ENCODE data around the gene SRGAP1. TPM values are rescaled to one million over a fixed set of nuclear protein-coding genes. Genes with fewer than 3 reads are reported as not detected.

SRGAP1 gene
- total and polyA plus RNA-seq, 2 of the 4 experiments (the other 2 are of a cell fraction) = 10.0 to 10.2 TPM

DNA sequence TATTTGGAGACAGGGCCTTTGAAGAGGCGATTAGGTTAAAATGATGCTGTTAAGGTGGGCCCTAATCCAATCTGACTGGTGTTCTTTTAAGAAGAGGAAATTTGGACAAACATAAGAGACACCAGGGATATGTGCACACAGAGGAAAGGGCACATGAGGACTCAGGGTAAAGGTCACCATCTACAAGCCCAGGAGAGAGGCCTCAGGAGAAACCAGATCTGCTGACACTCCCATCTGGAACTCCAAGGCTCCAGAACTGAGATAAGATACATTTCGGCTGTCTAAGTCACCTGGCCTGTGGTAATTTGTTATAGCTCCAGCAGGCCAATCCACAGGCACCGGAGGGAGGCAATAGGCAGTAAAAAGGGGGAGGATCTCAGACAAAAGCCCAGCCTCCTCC lies 329.0 kb downstream of the SRGAP1 start:
- Histone ChIP-seq H3K56ac (ENCODE audit: extremely low read depth, insufficient read depth, low read length) (no peak overlapping the region), H2BK20ac (ENCODE audit: low read depth, low read length) (peak overlapping the region; percentile 95; the same call in 1 of the 2 replicates), H4K91ac (ENCODE audit: insufficient read depth, low read depth, low read length) (peak overlapping the region; percentile 39; the same call in 1 of the 2 replicates), H3K79me1 (ENCODE audit: low read depth in 1 of 2, low read length in 2 of 2) (peaks cover 0 to 22% of the 10 kb centered on the region in 2 experiments; a peak in 2 of 4 replicates), H4K5ac (ENCODE audit: low read depth, low read length) (peak overlapping the region; percentile 62; the same call in 1 of the 2 replicates), H2AK9ac (replicated peaks; ENCODE audit: low read depth, low read length, poor library complexity) (no peak overlapping the region), H3K4me3 (ENCODE audit: insufficient read depth, low read depth, low read length) (no peak overlapping the region), H3K4ac (ENCODE audit: low read depth, low read length) (peak overlapping the region; percentile 76; the same call in 1 of the 2 replicates), H3K27me3 (ENCODE audit: control insufficient read depth, insufficient read depth, low read length) (no peaks in the 10 kb centered on the region), H3K4me1 (ENCODE audit: control insufficient read depth, insufficient read depth, low read length) (peaks cover 28% of the 10 kb centered on the region), H3K36me3 (ENCODE audit: control insufficient read depth, insufficient read depth, low read length) (no peaks in the 10 kb centered on the region), H3K9ac (ENCODE audit: low read depth, low read length) (no peak overlapping the region), H2BK120ac (ENCODE audit: low read depth, low read length) (peak overlapping the region; percentile 63; the same call in 1 of the 2 replicates), H3K9me1 (ENCODE audit: insufficient read depth, low read length) (peaks cover 19% of the 10 kb centered on the region), H4K8ac (ENCODE audit: low read depth in 2 of 2, low read length in 2 of 2) (peak overlapping the region; percentile 41 to 89; a peak in 3 of 4 replicates), H3K27ac (ENCODE audit: insufficient read depth, low read length) (no peak overlapping the region), H3K4me2 (ENCODE audit: low read depth, low read length) (no peak overlapping the region), H2AFZ (replicated peaks; ENCODE audit: low read length, poor library complexity) (peak overlapping the region; percentile 15), H2BK5ac (ENCODE audit: low read depth, low read length, poor library complexity, severe bottlenecking) (peak overlapping the region; percentile 94), H4K20me1 (ENCODE audit: insufficient read depth, low read length) (no peaks in the 10 kb centered on the region), H2BK15ac (ENCODE audit: low read depth, low read length) (peak overlapping the region; percentile 84), H3K9me3 (ENCODE audit: control insufficient read depth, insufficient read depth, low read length) (no peaks in the 10 kb centered on the region), H3K18ac (ENCODE audit: low read depth, low read length) (peak overlapping the region; percentile 77; the same call in 1 of the 2 replicates), H3K23ac (ENCODE audit: low read depth, low read length) (peak overlapping the region; percentile 28; the same call in 1 of the 2 replicates), H2AK5ac (ENCODE audit: low read depth, low read length) (peak overlapping the region; percentile 92), H3K14ac (replicated peaks; ENCODE audit: low read depth, low read length) (peak overlapping the region; percentile 26)
- DNase-seq (no peak), ATAC-seq (ENCODE audit: low read depth) (no peak)
- in situ Hi-C loops (cut with MboI; ENCODE audit: low sequenced_read_pairs) = no loop called here
- intact Hi-C loops (cut with micrococcal nuclease) = no loop called here
- BruUV-seq (replicated peaks) = no TSS peak
- CTCF ChIA-PET = interaction anchor here (0.6 kb wide), 1 partner anchor 38 kb away, joined by 3 read pairs; no protein-coding TSS in a partner anchor
- POLR2A ChIA-PET (ENCODE audit: unreplicated experiment) = no interaction called here
- dilution Hi-C loops (cut with HindIII; ENCODE audit: low sequenced_read_pairs, unreplicated experiment) = no loop called here
- TF ChIP-seq NFE2L2 (IDR thresholded peaks at IDR 0.05; ENCODE audit: low read depth, low read length) (no peak), POLR2A (IDR thresholded peaks at IDR 0.05; ENCODE audit: low read depth, low read length) (no peak), RFX5 (IDR thresholded peaks at IDR 0.05; ENCODE audit: low read depth, low read length) (no peak), RAD21 (IDR thresholded peaks at IDR 0.05; ENCODE audit: low read length) (no peak), BHLHE40 (IDR thresholded peaks at IDR 0.05; ENCODE audit: low read depth, low read length) (no peak), MAFK (IDR thresholded peaks at IDR 0.05; ENCODE audit: low read depth, low read length) (no peak), FOS (IDR thresholded peaks at IDR 0.05; ENCODE audit: low read depth, low read length) (no peak), MAZ (IDR thresholded peaks at IDR 0.05; ENCODE audit: borderline replicate concordance, low read depth, low read length) (no peak), MXI1 (IDR thresholded peaks at IDR 0.05; ENCODE audit: borderline replicate concordance, low read depth, low read length) (no peak), ELK1 (IDR thresholded peaks at IDR 0.05; ENCODE audit: borderline replicate concordance, low read depth, low read length) (no peak), CEBPB (IDR thresholded peaks at IDR 0.05; ENCODE audit: low read depth, low read length) (no peak), SMC3 (IDR thresholded peaks at IDR 0.05; ENCODE audit: low read depth, low read length) (no peak), CHD1 (IDR thresholded peaks at IDR 0.05; ENCODE audit: low read depth, low read length) (no peak)
- TF ChIP-seq, protein P1, sequence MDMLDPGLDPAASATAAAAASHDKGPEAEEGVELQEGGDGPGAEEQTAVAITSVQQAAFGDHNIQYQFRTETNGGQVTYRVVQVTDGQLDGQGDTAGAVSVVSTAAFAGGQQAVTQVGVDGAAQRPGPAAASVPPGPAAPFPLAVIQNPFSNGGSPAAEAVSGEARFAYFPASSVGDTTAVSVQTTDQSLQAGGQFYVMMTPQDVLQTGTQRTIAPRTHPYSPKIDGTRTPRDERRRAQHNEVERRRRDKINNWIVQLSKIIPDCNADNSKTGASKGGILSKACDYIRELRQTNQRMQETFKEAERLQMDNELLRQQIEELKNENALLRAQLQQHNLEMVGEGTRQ (IDR thresholded peaks at IDR 0.05; ENCODE audit: low read depth, low read length) = no peak
- 100% methylated on average over 1 of the region's 3 CpGs; no CpG with 5 or more reads in 1 of the 2 experiments for WGBS, 2 experiments (ENCODE audit: extremely low coverage in 2 of 2, insufficient read length in 1 of 2)
